Suprapubic skin (tissue), 4 donors: ENCODE results near the gene TAS2R7. TPM values are rescaled to one million over a fixed set of nuclear protein-coding genes. Genes with fewer than 3 reads are reported as not detected.

Source experiments
- DNase-seq, 2 donors: peaks; one replicate each; pipeline ENCODE4 v3.0.0-alpha.2; 2019; ENCODE audit warnings: low spot score in 2 of 2
- H3K27ac ChIP-seq: fragments of 200-600 bp; sonication (generic); one replicate; pipeline ENCODE4 v1.5.1; 2019
- H3K27me3 ChIP-seq: fragments of 200-600 bp; sonication (generic); one replicate; pipeline ENCODE4 v1.5.1; 2019
- H3K36me3 ChIP-seq: fragments of 200-600 bp; sonication (generic); one replicate; pipeline ENCODE4 v1.5.1; 2019
- H3K4me1 ChIP-seq: fragments of 200-600 bp; sonication (generic); one replicate; pipeline ENCODE4 v1.5.1; 2019
- H3K4me3 ChIP-seq: fragments of 200-600 bp; sonication (generic); one replicate; pipeline ENCODE4 v1.5.1; 2019; ENCODE audit warnings: mild to moderate bottlenecking
- H3K9me3 ChIP-seq: fragments of 200-600 bp; sonication (generic); one replicate; pipeline ENCODE4 v1.5.1; 2019
- EP300 ChIP-seq: sonication (generic); formaldehyde crosslinking; IDR thresholded peaks from one replicate; pipeline ENCODE4 v1.6.1; 2017; ENCODE audit warnings: antibody characterized with exemption
- POLR2A ChIP-seq, 2 donors: fragments of 450-650 bp; IDR thresholded peaks; one replicate each; pipeline ENCODE4 v1.6.1; 2017; ENCODE audit warnings: antibody characterized with exemption in 2 of 2, mild to moderate bottlenecking in 2 of 2, moderate library complexity in 2 of 2
- POLR2AphosphoS5 ChIP-seq, 3 donors: sonication (generic); formaldehyde crosslinking; IDR thresholded peaks; one replicate each; pipeline ENCODE4 v1.6.1; 2017; ENCODE audit warnings: antibody characterized with exemption in 3 of 3
- WGBS: methylation state at CpG from one replicate; pipeline ENCODE4 v1.1.5; 2018; 5-methylcytosine and 5-hydroxymethylcytosine counted together
- total RNA-seq, 4 donors: library from RNA; depleted of rRNA; stranded (reverse); fragments of >200 nt; gene quantifications; one replicate each; pipeline ENCODE4 v1.1.0, GENCODE V29; 2016
- TF ChIP-seq, protein P1 (sequence below), 2 donors: fragments of 200-600 bp in 1 of 2; fragments of 450-650 bp in 1 of 2; sonication (generic) in 1 of 2; IDR thresholded peaks; one replicate each; pipeline ENCODE4 v1.5.1; 2016 to 2019; ENCODE audit warnings: antibody characterized with exemption in 2 of 2, mild to moderate bottlenecking in 1 of 2, moderate library complexity in 1 of 2

The TAS2R7 gene, protein sequence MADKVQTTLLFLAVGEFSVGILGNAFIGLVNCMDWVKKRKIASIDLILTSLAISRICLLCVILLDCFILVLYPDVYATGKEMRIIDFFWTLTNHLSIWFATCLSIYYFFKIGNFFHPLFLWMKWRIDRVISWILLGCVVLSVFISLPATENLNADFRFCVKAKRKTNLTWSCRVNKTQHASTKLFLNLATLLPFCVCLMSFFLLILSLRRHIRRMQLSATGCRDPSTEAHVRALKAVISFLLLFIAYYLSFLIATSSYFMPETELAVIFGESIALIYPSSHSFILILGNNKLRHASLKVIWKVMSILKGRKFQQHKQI
- total RNA-seq: not detected

DNA sequence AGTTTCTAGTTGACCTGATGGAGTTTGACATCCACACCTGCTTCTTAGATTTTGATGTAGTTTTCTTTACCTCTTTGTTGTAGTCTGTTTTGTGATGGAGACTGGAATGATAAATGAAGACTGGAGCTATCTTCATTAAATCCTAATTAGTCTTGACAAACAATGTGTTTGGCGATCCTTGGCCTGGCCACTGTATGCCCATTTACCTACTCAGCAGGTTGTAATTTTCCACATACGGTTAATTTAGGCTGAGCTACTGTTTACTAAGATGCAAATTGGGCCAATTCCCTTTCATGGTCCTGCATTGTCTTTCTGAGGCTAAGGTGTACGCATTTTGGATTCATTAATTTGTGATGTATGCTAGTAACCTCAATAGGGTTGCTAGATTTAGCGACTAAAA, at the start of gene TAS2R7:
TSS of gene TAS2R7 (minus strand) at position 41 of the 400 bp plus-strand sequence. CDS start 57 bp downstream, outside the sequence.
- Histone ChIP-seq H3K9me3 (no peaks in the 10 kb centered on the region), H3K36me3 (no peaks in the 10 kb centered on the region), H3K4me1 (no peaks in the 10 kb centered on the region), H3K4me3 (no peak within 1 kb of the TSS), H3K27me3 (no peaks in the 10 kb centered on the region), H3K27ac (no peak within 1 kb of the TSS)
- DNase-seq: no peak
- TF ChIP-seq, protein P1, sequence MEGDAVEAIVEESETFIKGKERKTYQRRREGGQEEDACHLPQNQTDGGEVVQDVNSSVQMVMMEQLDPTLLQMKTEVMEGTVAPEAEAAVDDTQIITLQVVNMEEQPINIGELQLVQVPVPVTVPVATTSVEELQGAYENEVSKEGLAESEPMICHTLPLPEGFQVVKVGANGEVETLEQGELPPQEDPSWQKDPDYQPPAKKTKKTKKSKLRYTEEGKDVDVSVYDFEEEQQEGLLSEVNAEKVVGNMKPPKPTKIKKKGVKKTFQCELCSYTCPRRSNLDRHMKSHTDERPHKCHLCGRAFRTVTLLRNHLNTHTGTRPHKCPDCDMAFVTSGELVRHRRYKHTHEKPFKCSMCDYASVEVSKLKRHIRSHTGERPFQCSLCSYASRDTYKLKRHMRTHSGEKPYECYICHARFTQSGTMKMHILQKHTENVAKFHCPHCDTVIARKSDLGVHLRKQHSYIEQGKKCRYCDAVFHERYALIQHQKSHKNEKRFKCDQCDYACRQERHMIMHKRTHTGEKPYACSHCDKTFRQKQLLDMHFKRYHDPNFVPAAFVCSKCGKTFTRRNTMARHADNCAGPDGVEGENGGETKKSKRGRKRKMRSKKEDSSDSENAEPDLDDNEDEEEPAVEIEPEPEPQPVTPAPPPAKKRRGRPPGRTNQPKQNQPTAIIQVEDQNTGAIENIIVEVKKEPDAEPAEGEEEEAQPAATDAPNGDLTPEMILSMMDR (IDR thresholded peaks at IDR 0.05): no peak
- no peak for TF ChIP-seq POLR2AphosphoS5 (IDR thresholded peaks at IDR 0.05)
- no peak for TF ChIP-seq POLR2A (IDR thresholded peaks at IDR 0.05)
- no peak for TF ChIP-seq EP300
- WGBS: 57% methylated on average over 4 of the region's 4 CpGs

DNA sequence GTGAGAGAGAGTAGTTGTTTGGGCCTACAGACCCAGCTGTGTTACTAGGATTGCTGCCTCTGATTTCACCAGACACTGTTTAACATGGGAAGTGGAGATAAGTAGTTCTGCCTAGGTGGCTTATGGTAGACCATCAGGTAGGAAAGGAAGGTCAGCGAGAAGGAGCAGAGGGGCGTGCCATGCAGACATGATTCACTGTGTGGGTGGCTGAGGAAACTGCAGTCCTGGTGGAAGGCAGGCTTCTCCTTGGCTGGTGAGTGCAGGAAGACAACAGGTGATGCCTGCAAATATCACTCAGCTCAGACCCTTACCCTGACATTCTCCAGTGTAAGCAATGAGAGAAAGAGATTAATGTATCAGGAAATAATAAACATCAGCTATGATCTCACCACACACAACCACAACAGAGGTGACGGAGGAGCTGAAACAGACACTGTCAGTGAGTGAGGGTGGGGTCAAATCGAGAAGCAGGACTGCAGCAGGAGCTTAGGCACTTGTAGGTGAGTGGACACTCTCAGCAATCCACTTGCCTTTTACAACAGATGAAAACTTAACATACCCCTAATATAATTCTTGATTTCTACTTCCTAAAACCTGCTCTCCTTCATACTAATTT, 48.9 kb upstream of the TAS2R7 start:
- no peak for DNase-seq
- TF ChIP-seq EP300 (no peak), POLR2AphosphoS5 (IDR thresholded peaks at IDR 0.05) (no peak), POLR2A (IDR thresholded peaks at IDR 0.05) (no peak)
- TF ChIP-seq, protein P1 (IDR thresholded peaks at IDR 0.05): no peak
- H3K4me3 ChIP-seq: no peak overlapping the region
- no peak overlapping the region for H3K27ac ChIP-seq
- no peaks in the 10 kb centered on the region for H3K4me1 ChIP-seq
- peaks cover 11% of the 10 kb centered on the region for H3K9me3 ChIP-seq
- 79% methylated on average over 4 of the region's 4 CpGs for WGBS
- H3K27me3 ChIP-seq: no peaks in the 10 kb centered on the region
- peaks cover 9% of the 10 kb centered on the region for H3K36me3 ChIP-seq

DNA sequence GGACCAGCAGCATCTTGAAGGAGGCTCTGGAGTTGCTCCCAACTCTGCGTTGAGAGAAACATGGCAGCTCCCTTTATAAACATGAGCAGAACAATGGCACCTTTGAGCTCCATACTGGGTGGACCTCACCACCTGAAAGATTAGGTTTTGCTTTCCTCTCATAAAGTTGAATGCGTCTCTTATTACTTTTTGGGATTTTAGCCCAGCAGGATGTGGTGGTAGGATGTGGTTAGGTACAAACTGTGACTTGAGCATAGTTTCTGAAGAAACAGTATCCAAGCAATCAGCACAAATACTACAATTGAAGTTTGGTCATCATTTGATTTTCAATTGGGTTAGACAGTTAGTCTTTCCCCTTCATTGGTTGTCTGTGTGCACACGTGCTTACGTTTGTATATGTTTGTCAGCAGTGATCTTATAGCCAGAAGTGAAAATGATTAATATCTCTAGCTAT, 47.0 kb upstream of the TAS2R7 start, which contains the start of gene PRR4:
TSS of gene PRR4 (minus strand) at position 51 of the 454 bp plus-strand sequence. CDS start at position 13, 38 bp downstream.
- no peak for DNase-seq

DNA sequence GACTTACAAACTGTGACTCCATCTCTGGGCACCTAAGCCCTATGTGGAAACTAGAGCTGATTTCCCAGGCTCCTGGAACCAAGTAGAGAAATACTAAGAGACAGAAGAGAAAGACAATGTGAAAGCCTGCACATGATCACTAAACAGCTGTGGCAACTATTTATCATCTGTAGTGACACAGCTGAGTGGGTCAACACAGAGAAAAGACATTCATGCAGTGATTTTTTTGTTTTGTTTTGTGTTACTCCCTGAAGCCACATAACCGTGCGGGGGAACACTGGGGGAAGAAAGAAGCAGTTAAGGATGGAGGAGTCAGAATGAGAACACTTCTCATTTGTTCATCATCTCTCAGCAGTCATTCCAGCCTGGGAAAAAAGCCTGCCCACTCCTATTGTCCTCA, 45.3 kb upstream of the TAS2R7 start:
- no peaks in the 10 kb centered on the region for H3K9me3 ChIP-seq
- no peaks in the 10 kb centered on the region for H3K4me1 ChIP-seq
- WGBS: 27% methylated on average over 2 of the region's 2 CpGs
- H3K27ac ChIP-seq: no peak overlapping the region
- TF ChIP-seq EP300 (no peak), POLR2A (IDR thresholded peaks at IDR 0.05) (no peak), POLR2AphosphoS5 (IDR thresholded peaks at IDR 0.05) (no peak)
- TF ChIP-seq, protein P1 (IDR thresholded peaks at IDR 0.05): no peak
- no peak for DNase-seq
- H3K36me3 ChIP-seq: peaks cover 6% of the 10 kb centered on the region
- H3K27me3 ChIP-seq: no peaks in the 10 kb centered on the region
- H3K4me3 ChIP-seq: no peak overlapping the region

More for the DNA sequence above, 47.0 kb upstream of the TAS2R7 start, which contains the start of gene PRR4:
- WGBS: 91% methylated on average over 4 of the region's 4 CpGs
- H3K4me1 ChIP-seq: no peaks in the 10 kb centered on the region
- no peak for TF ChIP-seq POLR2AphosphoS5 (IDR thresholded peaks at IDR 0.05)
- TF ChIP-seq, protein P1 (IDR thresholded peaks at IDR 0.05): no peak
- no peak for TF ChIP-seq POLR2A (IDR thresholded peaks at IDR 0.05)
- TF ChIP-seq EP300: no peak
- peaks cover 4% of the 10 kb centered on the region for H3K36me3 ChIP-seq
- H3K9me3 ChIP-seq: no peaks in the 10 kb centered on the region
- H3K4me3 ChIP-seq: no peak within 1 kb of the TSS
- H3K27ac ChIP-seq: no peak within 1 kb of the TSS
- H3K27me3 ChIP-seq: no peaks in the 10 kb centered on the region

DNA sequence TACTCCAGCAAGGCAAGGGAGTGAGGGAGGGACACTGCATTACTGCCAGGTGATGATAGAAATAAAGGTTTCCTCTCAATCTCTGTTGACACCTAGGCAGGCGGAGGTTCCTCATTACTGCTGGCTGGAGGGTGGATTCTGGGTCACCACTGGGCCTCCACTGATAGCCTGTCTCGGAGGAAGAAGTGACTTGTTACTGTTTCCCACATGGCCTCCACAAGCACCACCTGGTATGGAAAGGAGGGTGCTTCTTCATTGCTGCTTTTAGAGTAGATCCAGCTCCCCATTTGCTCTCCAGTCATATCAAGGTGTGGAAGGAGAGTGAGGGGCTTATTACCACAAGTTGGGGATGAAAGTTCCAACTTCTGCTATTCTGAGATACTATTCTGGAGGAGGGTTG, 40.4 kb upstream of the TAS2R7 start:
- Histone ChIP-seq H3K27ac (no peak overlapping the region), H3K4me3 (no peak overlapping the region), H3K27me3 (no peaks in the 10 kb centered on the region), H3K4me1 (no peaks in the 10 kb centered on the region), H3K36me3 (peaks cover 6% of the 10 kb centered on the region), H3K9me3 (no peaks in the 10 kb centered on the region)
- DNase-seq: no peak
- TF ChIP-seq EP300 (no peak), POLR2A (IDR thresholded peaks at IDR 0.05) (no peak), POLR2AphosphoS5 (IDR thresholded peaks at IDR 0.05) (no peak)
- TF ChIP-seq, protein P1 (IDR thresholded peaks at IDR 0.05): no peak
- 100% methylated on average over 2 of the region's 2 CpGs for WGBS
